OCI-LY7 (cell line): Measurements from ENCODE around the gene ARL13B. TPM values are rescaled to one million over a fixed set of nuclear protein-coding genes. Genes with fewer than 3 reads are reported as not detected.

Experiments
- BruUV-seq: library from RNA; stranded (reverse); fragments of 400-500 nt; replicated peaks from 2 replicates; lab custom pipeline; 2021; lab: Mats Ljungman, UMichigan
- CTCF ChIA-PET: fragments of 300-600 bp; sonication (Branson Sonifier 250); formaldehyde crosslinking; loops from one replicate; lab custom pipeline; 2022; ENCODE audit warnings: antibody characterized with exemption; ENCODE audit not compliant: unreplicated experiment; lab: Charles Lee
- POLR2A ChIA-PET: fragments of 300-600 bp; sonication (Branson Sonifier 250); formaldehyde crosslinking; loops from one replicate; lab custom pipeline; 2022; ENCODE audit warnings: antibody characterized with exemption; lab: Charles Lee
- DNase-seq: peaks from one replicate; pipeline ENCODE4 v3.0.0-alpha.2; 2015; ENCODE audit warnings: low spot score
- H2AFZ ChIP-seq: fragments of 200-600 bp; sonication (generic), shearing (Covaris generic); 2 replicates; pipeline ENCODE4 v1.6.1; 2014; ENCODE audit warnings: mild to moderate bottlenecking, antibody characterized with exemption, low read length, moderate library complexity
- H3K27ac ChIP-seq: fragments of 200-600 bp; sonication (generic); 2 replicates; pipeline ENCODE4 v1.5.1; 2014; ENCODE audit warnings: mixed run types, low read depth, mild to moderate bottlenecking, moderate library complexity, low read length, inconsistent platforms; ENCODE audit not compliant: poor library complexity, severe bottlenecking
- H3K36me3 ChIP-seq: fragments of 200-600 bp; sonication (generic); 2 replicates; pipeline ENCODE4 v1.6.1; 2014; ENCODE audit warnings: mild to moderate bottlenecking, antibody characterized with exemption, low read length, moderate library complexity, mixed read lengths; ENCODE audit not compliant: insufficient read depth
- H3K4me1 ChIP-seq: fragments of 200-600 bp; sonication (generic); 2 replicates; pipeline ENCODE4 v1.5.1; 2014; ENCODE audit warnings: mild to moderate bottlenecking, low read length; ENCODE audit not compliant: insufficient read depth, poor library complexity, severe bottlenecking
- H3K4me2 ChIP-seq: fragments of 200-600 bp; sonication (generic); 2 replicates; pipeline ENCODE4 v1.6.1; 2014; ENCODE audit warnings: mild to moderate bottlenecking, low read length
- H3K4me3 ChIP-seq: fragments of 200-600 bp; sonication (generic); 2 replicates; pipeline ENCODE4 v1.5.1; 2014; ENCODE audit warnings: mild to moderate bottlenecking, low read depth, low read length; ENCODE audit not compliant: poor library complexity, severe bottlenecking
- H3K79me2 ChIP-seq: fragments of 200-600 bp; sonication (generic); 2 replicates; pipeline ENCODE4 v1.6.1; 2016; ENCODE audit warnings: low read depth, mild to moderate bottlenecking, low read length, moderate library complexity, mixed read lengths; ENCODE audit not compliant: insufficient read depth
- H3K9me2 ChIP-seq: fragments of 200-600 bp; sonication (generic); 2 replicates; pipeline ENCODE4 v1.6.1; 2016; ENCODE audit warnings: mild to moderate bottlenecking, low read length, mixed read lengths; ENCODE audit not compliant: insufficient read depth
- H3K9me3 ChIP-seq: fragments of 200-600 bp; sonication (generic); 2 replicates; pipeline ENCODE4 v1.6.1; 2014; ENCODE audit warnings: mild to moderate bottlenecking, mixed run types, low read length, mixed read lengths
- H4K20me1 ChIP-seq: fragments of 200-600 bp; sonication (generic); 2 replicates; pipeline ENCODE4 v1.6.1; 2014; ENCODE audit warnings: mild to moderate bottlenecking, antibody characterized with exemption, low read length, moderate library complexity, mixed read lengths; ENCODE audit not compliant: insufficient read depth
- EZH2phosphoT487 ChIP-seq: fragments of 200-600 bp; sonication (generic); IDR thresholded peaks from 2 replicates; pipeline ENCODE4 v1.6.1; 2018; ENCODE audit warnings: low read depth, borderline replicate concordance, mild to moderate bottlenecking, mixed run types, antibody characterized with exemption, low read length, moderate library complexity, mixed read lengths
- intact Hi-C: fragments of 100-400 bp; cut with micrococcal nuclease; formaldehyde crosslinking; loops from one replicate; pipeline ENCODE4 v1.10.0; 2022; ENCODE audit not compliant: unreplicated experiment
- total RNA-seq, 2 experiments: library from RNA; depleted of rRNA in 1 of 2; stranded (reverse); fragments of >200 nt in 1 of 2; shearing (Covaris generic) in 1 of 2; gene quantifications; 2 replicates each; pipeline ENCODE4 v1.2.3, GENCODE V29; 2014 to 2022
- TF ChIP-seq, protein P1 (sequence below): fragments of 200-600 bp; sonication (generic); conservative IDR thresholded peaks from 2 replicates; pipeline ENCODE4 v1.5.1; 2014; ENCODE audit warnings: mild to moderate bottlenecking, antibody characterized with exemption, low read length, moderate library complexity, mixed read lengths

ARL13B gene
- total RNA-seq, 2 experiments from 2014 or later: 5.4 to 12.0 TPM

DNA sequence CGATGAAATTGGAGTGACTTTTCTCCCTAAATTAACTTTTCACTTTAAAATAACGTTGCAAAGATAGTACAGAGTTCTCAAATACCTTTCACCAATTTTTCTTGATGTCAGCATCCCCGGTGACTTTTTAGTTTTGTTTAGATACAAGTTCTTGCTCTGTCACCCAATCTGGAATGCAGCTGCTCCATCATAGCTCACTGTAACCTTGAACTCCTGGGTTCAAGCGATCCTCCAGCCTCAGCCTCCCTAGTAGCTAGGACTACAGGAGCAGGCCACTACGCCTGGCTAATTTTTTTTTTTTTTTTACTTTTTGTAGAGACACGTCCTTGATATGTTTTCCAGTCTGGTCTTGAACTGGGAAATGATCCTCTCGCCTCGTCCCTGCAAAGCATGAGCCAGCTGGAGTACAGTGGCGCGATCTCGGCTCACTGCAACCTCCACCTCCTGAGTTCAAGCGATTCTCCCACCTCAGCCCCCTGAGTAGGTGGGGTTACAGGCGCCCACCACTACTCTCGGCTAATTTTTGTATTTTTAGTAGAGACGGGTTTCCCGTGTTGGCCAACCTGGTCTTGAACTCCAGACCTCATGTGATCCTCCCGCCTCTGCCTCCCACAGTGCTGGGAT, 83.7 kb downstream of the ARL13B start:
- H3K27ac ChIP-seq: peak overlapping the region; percentile 94
- peak overlapping the region; percentile 91 for H3K4me3 ChIP-seq
- peaks cover 44% of the 10 kb centered on the region for H3K36me3 ChIP-seq
- POLR2A ChIA-PET: interaction anchor here (0.6 to 3.1 kb wide), 13 partner anchors 7 to 83 kb away, joined by 3 to 23 read pairs (median 5); partner anchors contain the start of gene ARL13B
- peaks cover 21% of the 10 kb centered on the region for H3K9me3 ChIP-seq
- H3K4me1 ChIP-seq: peaks cover 27% of the 10 kb centered on the region
- TF ChIP-seq EZH2phosphoT487: no peak
- intact Hi-C loops: loop anchor here (2.0 kb wide), 1 partner anchor 83 kb away; the partner anchor contains the start of gene ARL13B
- DNase-seq: peak; percentile 30
- peaks cover 40% of the 10 kb centered on the region for H3K79me2 ChIP-seq
- CTCF ChIA-PET: interaction anchor here (0.6 kb wide), 1 partner anchor 20 kb away, joined by 4 read pairs; no protein-coding TSS in a partner anchor
- H3K9me2 ChIP-seq: no peaks in the 10 kb centered on the region
- H3K4me2 ChIP-seq: peak overlapping the region; percentile 77
- H4K20me1 ChIP-seq: no peaks in the 10 kb centered on the region
- peak overlapping the region; percentile 78 for H2AFZ ChIP-seq
- no TSS peak for BruUV-seq

GRCh38 chr3:94064243-94064860, 84.4 kb downstream of the ARL13B start:
- H3K27ac ChIP-seq: peak overlapping the region; percentile 94
- H3K4me2 ChIP-seq: peak overlapping the region; percentile 77
- H3K79me2 ChIP-seq: peaks cover 41% of the 10 kb centered on the region
- H3K9me2 ChIP-seq: no peaks in the 10 kb centered on the region
- H4K20me1 ChIP-seq: no peaks in the 10 kb centered on the region
- peaks cover 27% of the 10 kb centered on the region for H3K4me1 ChIP-seq
- CTCF ChIA-PET: no interaction called here
- H3K9me3 ChIP-seq: peaks cover 21% of the 10 kb centered on the region
- POLR2A ChIA-PET: interaction anchor here (0.6 to 3.1 kb wide), 2 partner anchors 14 to 67 kb away, joined by 3 to 23 read pairs; no protein-coding TSS in a partner anchor
- peak overlapping the region; percentile 78; the same call in 1 of the 2 replicates for H2AFZ ChIP-seq
- H3K36me3 ChIP-seq: peaks cover 46% of the 10 kb centered on the region
- intact Hi-C loops: no loop called here
- peak overlapping the region; percentile 91 for H3K4me3 ChIP-seq
- no TSS peak for BruUV-seq
- no peak for TF ChIP-seq EZH2phosphoT487
- TF ChIP-seq, protein P1, sequence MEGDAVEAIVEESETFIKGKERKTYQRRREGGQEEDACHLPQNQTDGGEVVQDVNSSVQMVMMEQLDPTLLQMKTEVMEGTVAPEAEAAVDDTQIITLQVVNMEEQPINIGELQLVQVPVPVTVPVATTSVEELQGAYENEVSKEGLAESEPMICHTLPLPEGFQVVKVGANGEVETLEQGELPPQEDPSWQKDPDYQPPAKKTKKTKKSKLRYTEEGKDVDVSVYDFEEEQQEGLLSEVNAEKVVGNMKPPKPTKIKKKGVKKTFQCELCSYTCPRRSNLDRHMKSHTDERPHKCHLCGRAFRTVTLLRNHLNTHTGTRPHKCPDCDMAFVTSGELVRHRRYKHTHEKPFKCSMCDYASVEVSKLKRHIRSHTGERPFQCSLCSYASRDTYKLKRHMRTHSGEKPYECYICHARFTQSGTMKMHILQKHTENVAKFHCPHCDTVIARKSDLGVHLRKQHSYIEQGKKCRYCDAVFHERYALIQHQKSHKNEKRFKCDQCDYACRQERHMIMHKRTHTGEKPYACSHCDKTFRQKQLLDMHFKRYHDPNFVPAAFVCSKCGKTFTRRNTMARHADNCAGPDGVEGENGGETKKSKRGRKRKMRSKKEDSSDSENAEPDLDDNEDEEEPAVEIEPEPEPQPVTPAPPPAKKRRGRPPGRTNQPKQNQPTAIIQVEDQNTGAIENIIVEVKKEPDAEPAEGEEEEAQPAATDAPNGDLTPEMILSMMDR: no peak
- peak; percentile 6 for DNase-seq

DNA sequence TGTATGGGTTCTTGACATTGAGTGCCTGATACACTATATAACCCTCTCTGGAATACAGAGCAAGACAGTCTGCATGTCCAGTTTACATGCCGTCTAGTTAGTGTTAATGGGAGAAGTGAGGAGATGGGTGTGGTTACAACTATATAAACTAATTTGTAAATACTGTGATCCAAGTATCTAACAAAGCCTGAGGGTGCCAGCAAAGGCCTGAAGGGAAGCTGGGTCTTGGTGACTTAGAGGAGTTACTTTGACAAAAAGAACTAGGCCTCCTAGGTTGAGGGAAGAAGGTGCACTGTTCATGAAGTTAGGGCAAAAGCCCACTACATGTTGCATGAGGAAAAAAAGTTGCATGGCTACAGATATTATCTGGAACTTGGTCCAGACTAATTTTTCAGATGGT, 85.2 kb downstream of the ARL13B start:
- Histone ChIP-seq H3K27ac (no peak overlapping the region), H3K9me3 (peaks cover 21% of the 10 kb centered on the region), H3K4me1 (peaks cover 28% of the 10 kb centered on the region), H3K79me2 (peaks cover 46% of the 10 kb centered on the region), H3K9me2 (no peaks in the 10 kb centered on the region), H3K36me3 (peaks cover 40% of the 10 kb centered on the region), H3K4me2 (peak overlapping the region; percentile 77), H4K20me1 (no peaks in the 10 kb centered on the region), H2AFZ (no peak overlapping the region), H3K4me3 (peak overlapping the region; percentile 10)
- intact Hi-C loops: loop anchor here (5.0 kb wide), 1 partner anchor 43 kb away; no protein-coding TSS in a partner anchor
- BruUV-seq: no TSS peak
- TF ChIP-seq EZH2phosphoT487: no peak
- TF ChIP-seq, protein P1: no peak
- ChIA-PET POLR2A (interaction anchor here (0.7 to 1.4 kb wide), 5 partner anchors 9 to 68 kb away, joined by 3 read pairs; no protein-coding TSS in a partner anchor), CTCF (no interaction called here)
- DNase-seq: no peak
